Large intestine (tissue), 3 donors: Measurements from ENCODE around the gene C11orf97. TPM values are rescaled to one million over a fixed set of nuclear protein-coding genes. Genes with fewer than 3 reads are reported as not detected.

Experiments
- DNase-seq, 2 donors: peaks; one replicate each; pipeline versions ENCODE4 v3.0.0 to v3.0.0-alpha.2; 2013
- H3K27ac ChIP-seq: one replicate; pipeline ENCODE4 v1.5.1; 2013; ENCODE audit warnings: low read length
- H3K27me3 ChIP-seq: 2 replicates; pipeline ENCODE4 v1.6.1; 2013; ENCODE audit warnings: low read length; ENCODE audit not compliant: control insufficient read depth, insufficient read depth
- H3K36me3 ChIP-seq: 2 replicates; pipeline ENCODE4 v1.6.1; 2013; ENCODE audit warnings: low read length; ENCODE audit not compliant: control insufficient read depth, insufficient read depth
- H3K4me1 ChIP-seq: one replicate; pipeline ENCODE4 v1.6.1; 2013; ENCODE audit warnings: low read length; ENCODE audit not compliant: control insufficient read depth, insufficient read depth
- H3K4me3 ChIP-seq: one replicate; pipeline ENCODE4 v1.5.1; 2013; ENCODE audit warnings: low read length
- H3K9me3 ChIP-seq: one replicate; pipeline ENCODE4 v1.6.1; 2013; ENCODE audit warnings: mild to moderate bottlenecking, low read depth, low read length, moderate library complexity; ENCODE audit not compliant: control insufficient read depth
- WGBS: methylation state at CpG from one replicate; pipeline ENCODE4 v1.1.5; 2013; ENCODE audit warnings: low lambda C conversion rate; ENCODE audit not compliant: insufficient coverage; 5-methylcytosine and 5-hydroxymethylcytosine counted together
- polyA plus RNA-seq: library from polyadenylated mRNA; unstranded; fragments of 120-200 nt; gene quantifications from one replicate; pipeline ENCODE4 v1.2.1, GENCODE V29; 2013

The C11orf97 gene
- polyA plus RNA-seq, 1 donor, result not detected

DNA sequence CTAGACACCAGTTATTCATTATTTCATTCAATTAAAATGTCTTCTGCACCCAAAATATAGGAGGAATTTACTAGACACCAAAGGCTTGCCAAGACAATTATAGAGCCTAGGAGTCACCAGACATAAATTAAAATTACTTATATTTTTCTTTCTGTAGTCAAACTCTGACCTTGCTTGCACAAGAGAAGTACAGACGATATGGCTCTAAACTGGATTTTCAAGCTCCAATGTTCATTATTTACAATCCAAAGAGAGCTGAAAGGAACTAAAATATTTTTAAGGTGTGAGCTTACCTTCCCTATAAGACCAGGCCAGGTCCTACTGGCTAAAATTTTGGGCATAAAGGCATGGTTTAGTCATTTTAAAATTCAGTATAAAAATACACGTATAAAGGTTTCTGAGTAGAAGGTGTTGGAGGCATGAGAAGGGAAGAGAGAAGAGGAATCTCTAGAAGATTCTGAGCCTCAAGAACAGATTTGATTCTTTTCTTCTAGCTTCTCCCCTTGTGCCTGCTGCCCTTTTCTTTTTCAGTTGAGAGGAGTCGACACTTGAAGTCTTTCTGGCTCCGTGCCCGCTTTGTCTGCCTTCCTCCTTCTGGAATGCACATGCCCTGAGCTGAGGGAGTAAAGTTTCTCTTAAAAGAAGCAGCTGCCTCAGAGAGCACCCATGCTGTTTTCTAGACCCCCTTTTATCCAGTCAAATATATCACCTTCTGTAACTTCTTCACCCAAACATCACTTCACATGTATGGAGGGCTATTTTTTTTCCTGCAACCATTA lies 13.5 kb downstream of the C11orf97 start:
- no CpG with 5 or more reads among the region's 5 CpGs for WGBS
- H3K9me3 ChIP-seq, result no peaks in the 10 kb centered on the region

GRCh38 chr11:94526645-94527438 lies 14.6 kb downstream of the C11orf97 start:
- H3K4me3 ChIP-seq, result no peak overlapping the region
- H3K27me3 ChIP-seq, result no peaks in the 10 kb centered on the region
- 100% methylated on average over 2 of the region's 4 CpGs for WGBS
- H3K4me1 ChIP-seq, result peaks cover 5% of the 10 kb centered on the region
- DNase-seq, result no peak
- no peaks in the 10 kb centered on the region for H3K9me3 ChIP-seq
- no peaks in the 10 kb centered on the region for H3K36me3 ChIP-seq
- no peak overlapping the region for H3K27ac ChIP-seq

More for the DNA sequence above, 13.5 kb downstream of the C11orf97 start:
- Histone ChIP-seq H3K4me1 (peaks cover 5% of the 10 kb centered on the region), H3K27ac (no peak overlapping the region), H3K36me3 (no peaks in the 10 kb centered on the region), H3K27me3 (no peaks in the 10 kb centered on the region), H3K4me3 (no peak overlapping the region)
- DNase-seq, result peak in 1 of 2 donors; percentile 52

- Histone ChIP-seq H3K27ac (no peak overlapping the region), H3K4me1 (peaks cover 5% of the 10 kb centered on the region), H3K9me3 (no peaks in the 10 kb centered on the region), H3K36me3 (no peaks in the 10 kb centered on the region), H3K27me3 (no peaks in the 10 kb centered on the region), H3K4me3 (no peak overlapping the region)
- no peak for DNase-seq
Measured at GRCh38 chr11:94528551-94528950, 16.3 kb downstream of the C11orf97 start.

GRCh38 chr11:94532211-94532610 lies 19.9 kb downstream of the C11orf97 start:
- H3K9me3 ChIP-seq, result no peaks in the 10 kb centered on the region
- no peak overlapping the region for H3K27ac ChIP-seq
- no peak overlapping the region for H3K4me3 ChIP-seq
- WGBS, result 50% methylated on average over 1 of the region's 3 CpGs
- no peaks in the 10 kb centered on the region for H3K36me3 ChIP-seq
- H3K27me3 ChIP-seq, result no peaks in the 10 kb centered on the region
- no peak for DNase-seq
- H3K4me1 ChIP-seq, result peaks cover 14% of the 10 kb centered on the region

DNA sequence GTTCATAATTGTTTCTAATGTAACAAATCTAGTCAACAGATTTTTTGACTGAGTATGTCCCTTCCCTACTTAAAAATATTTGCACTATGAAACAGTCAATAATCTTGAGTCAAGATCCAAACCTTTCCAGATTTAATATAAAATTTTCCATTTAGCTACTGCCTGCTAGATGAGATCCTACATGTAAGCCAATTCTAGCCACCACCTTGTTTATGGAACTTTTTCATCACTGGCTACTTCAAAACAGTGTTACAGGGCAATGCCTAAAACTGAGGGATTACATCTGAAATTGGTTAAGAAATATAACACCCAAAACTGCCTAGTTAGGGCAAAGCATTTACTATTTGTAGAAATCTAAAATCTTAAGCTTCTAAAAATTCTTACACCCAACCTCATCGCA lies 20.9 kb downstream of the C11orf97 start:
- H3K27me3 ChIP-seq, result no peaks in the 10 kb centered on the region
- WGBS, result no CpG with 5 or more reads among the region's 1 CpG
- DNase-seq, result no peak

DNA sequence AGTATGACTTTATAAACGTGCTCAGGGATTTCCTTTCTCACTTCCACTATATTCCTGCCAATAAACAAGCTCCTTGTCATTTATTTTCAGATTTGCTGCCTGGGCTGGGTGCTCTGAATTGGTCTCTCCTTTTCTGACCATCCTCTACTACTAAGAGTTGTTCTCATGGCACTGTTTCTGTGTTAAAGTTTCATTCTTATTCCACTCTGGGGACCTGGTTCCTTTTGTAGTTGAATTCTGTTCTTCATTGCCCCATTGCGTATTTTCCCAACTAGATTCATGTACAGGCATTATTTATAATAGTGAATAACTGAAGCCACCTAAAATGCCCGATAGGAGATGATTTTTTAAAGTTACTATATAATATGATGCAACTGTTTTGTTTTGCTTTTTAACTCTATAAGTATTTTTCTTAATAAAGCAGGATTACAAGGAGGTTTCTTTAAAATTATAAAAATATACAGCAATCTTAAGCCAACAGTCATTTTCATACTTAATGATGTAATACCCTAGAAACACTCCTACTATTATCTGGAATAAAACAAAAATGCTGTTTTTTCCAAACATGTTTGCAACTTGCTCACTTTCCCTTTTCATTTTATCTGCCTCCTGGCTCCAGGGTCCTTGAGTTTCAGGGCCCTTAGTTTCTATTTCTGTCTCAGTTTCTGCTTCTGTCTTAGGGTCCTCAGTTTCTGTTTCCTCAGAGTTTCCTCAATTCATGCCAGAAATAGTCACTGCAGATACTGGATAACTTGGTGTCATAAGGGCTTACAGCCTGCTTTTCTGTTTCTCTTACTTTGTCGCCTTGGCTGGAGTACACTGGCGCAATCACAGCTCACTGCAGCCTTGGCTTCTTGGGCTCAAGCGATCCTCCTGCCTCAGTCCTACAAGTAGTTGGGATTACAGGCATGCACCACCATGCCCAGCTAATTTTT lies 21.7 kb downstream of the C11orf97 start:
- Histone ChIP-seq H3K27ac (no peak overlapping the region), H3K4me1 (peaks cover 14% of the 10 kb centered on the region), H3K9me3 (no peaks in the 10 kb centered on the region), H3K36me3 (no peaks in the 10 kb centered on the region), H3K4me3 (no peak overlapping the region), H3K27me3 (no peaks in the 10 kb centered on the region)
- WGBS, result 70% methylated on average over 2 of the region's 6 CpGs
- DNase-seq, result no peak

More for the DNA sequence above, 20.9 kb downstream of the C11orf97 start:
- H3K4me1 ChIP-seq, result peaks cover 14% of the 10 kb centered on the region
- H3K4me3 ChIP-seq, result no peak overlapping the region
- no peaks in the 10 kb centered on the region for H3K36me3 ChIP-seq
- no peak overlapping the region for H3K27ac ChIP-seq
- no peaks in the 10 kb centered on the region for H3K9me3 ChIP-seq

GRCh38 chr11:94536386-94536785 lies 24.1 kb downstream of the C11orf97 start:
- Histone ChIP-seq H3K4me3 (no peak overlapping the region), H3K36me3 (no peaks in the 10 kb centered on the region), H3K9me3 (no peaks in the 10 kb centered on the region), H3K27ac (peak overlapping the region; percentile 25), H3K4me1 (peaks cover 19% of the 10 kb centered on the region), H3K27me3 (no peaks in the 10 kb centered on the region)
- DNase-seq, result peak in 1 of 2 donors; percentile 69

DNA sequence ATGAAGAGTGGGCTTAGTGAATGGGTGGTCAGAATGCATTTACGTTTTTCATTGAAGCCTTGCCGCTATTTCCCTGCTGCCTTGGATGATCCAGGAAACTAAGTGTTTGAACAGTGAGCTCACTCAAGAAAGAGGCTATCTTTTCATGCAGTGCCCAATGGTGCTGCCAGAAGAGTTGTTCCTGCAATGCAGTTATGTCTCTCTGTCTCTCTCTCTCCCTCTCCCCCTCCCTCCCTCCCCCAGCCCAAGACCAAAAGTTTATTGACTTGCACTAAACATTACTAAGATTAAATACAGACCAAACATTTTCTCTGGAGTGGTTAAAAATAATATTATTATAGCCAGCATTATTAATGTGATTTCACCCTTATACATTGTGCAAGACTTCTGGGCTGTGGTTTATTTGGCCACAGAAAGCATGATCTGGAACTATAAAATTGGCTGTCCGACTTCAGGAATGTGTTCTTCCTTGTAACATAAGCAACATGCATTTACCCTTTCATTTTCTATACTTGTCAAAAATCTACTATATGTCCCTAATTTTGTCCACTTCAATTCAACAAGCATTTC lies 24.9 kb downstream of the C11orf97 start:
- peak overlapping the region; percentile 25 for H3K27ac ChIP-seq
- peaks cover 19% of the 10 kb centered on the region for H3K4me1 ChIP-seq
- H3K36me3 ChIP-seq, result no peaks in the 10 kb centered on the region
- H3K4me3 ChIP-seq, result no peak overlapping the region
- H3K27me3 ChIP-seq, result no peaks in the 10 kb centered on the region
- H3K9me3 ChIP-seq, result no peaks in the 10 kb centered on the region
- WGBS, result no CpG with 5 or more reads among the region's 3 CpGs
- peak in 1 of 2 donors; percentile 53 for DNase-seq

GRCh38 chr11:94539420-94539819 lies 27.2 kb downstream of the C11orf97 start:
- peak; percentile 56 to 77 for DNase-seq
- no peaks in the 10 kb centered on the region for H3K36me3 ChIP-seq
- H3K4me3 ChIP-seq, result no peak overlapping the region
- WGBS, result no CpG with 5 or more reads among the region's 1 CpG
- H3K9me3 ChIP-seq, result no peaks in the 10 kb centered on the region
- peak overlapping the region; percentile 58 for H3K27ac ChIP-seq
- no peaks in the 10 kb centered on the region for H3K27me3 ChIP-seq
- H3K4me1 ChIP-seq, result peaks cover 23% of the 10 kb centered on the region
